Mucosa of descending colon (tissue), 3 donors: Measurements from ENCODE around the gene SLC39A1. TPM values are rescaled to one million over a fixed set of nuclear protein-coding genes. Genes with fewer than 3 reads are reported as not detected.
"Not testable (repeated sequence)": the region's sequence is repeated elsewhere in the genome, so short reads cannot be mapped to it uniquely, and the experiment has no call there.

Experiments used
- ATAC-seq: fragments of 200-7000 bp; cut with Tn5 transposase; one replicate; pipeline ENCODE4 v1.9.1; 2020; ENCODE audit warnings: mild to moderate bottlenecking, moderate library complexity
- DNase-seq, 3 donors: peaks; one replicate each; pipeline ENCODE4 v3.0.0-alpha.2; 2020
- H3K36me3 ChIP-seq: fragments of 200-600 bp; one replicate; pipeline ENCODE4 v1.8.0; 2021; ENCODE audit warnings: low read depth, mild to moderate bottlenecking
- H3K4me1 ChIP-seq: fragments of 200-600 bp; one replicate; pipeline ENCODE4 v1.8.0; 2021; ENCODE audit warnings: low read depth, mild to moderate bottlenecking
- H3K4me3 ChIP-seq: fragments of 200-600 bp; one replicate; pipeline ENCODE4 v1.8.0; 2021; ENCODE audit warnings: mild to moderate bottlenecking
- H3K9me3 ChIP-seq: fragments of 200-600 bp; one replicate; pipeline ENCODE4 v1.8.0; 2021; ENCODE audit warnings: mild to moderate bottlenecking
- CTCF ChIP-seq: fragments of 200-600 bp; IDR thresholded peaks from one replicate; pipeline ENCODE4 v1.8.0; 2022; ENCODE audit warnings: antibody characterized with exemption, mild to moderate bottlenecking
- intact Hi-C, 2 donors: fragments of 100-400 bp; cut with DNase I in 1 of 2; cut with micrococcal nuclease in 1 of 2; formaldehyde crosslinking; loops; one replicate each; pipeline versions ENCODE4 v1.11.0 to v1.11.1; 2022; cut with DNase I, micrococcal nuclease
- total RNA-seq, 3 donors: library from RNA; stranded (reverse); fragmentation: NEBNext Ultra II Directional in 2 of 3; extraction: Animal tissue kit (Norgen Biotek cat#: 25700) in 2 of 3; gene quantifications; one replicate each; pipeline versions ENCODE4 v1.2.1 to v1.2.4, GENCODE V29; 2021 to 2023
- donor health status: DM: no; HTN: no; CAD: no; lungs with moderate emphysema.
- donor health status: DM: no; HTN: no; CAD: no.
- donor health status: DM: no; HTN: yes; CAD: no.

SLC39A1 gene
- total RNA-seq, 3 donors from 2014 or later, result 66.7 to 74.7 (median 66.7) TPM

- Histone ChIP-seq H3K36me3 (no peaks in the 10 kb centered on the region), H3K9me3 (no peaks in the 10 kb centered on the region), H3K4me3 (no peak overlapping the region), H3K4me1 (peaks cover 16% of the 10 kb centered on the region)
- DNase-seq (peak in 1 of 3 donors; percentile 10), ATAC-seq (no peak)
- TF ChIP-seq CTCF, result no peak
- intact Hi-C loops, result loop anchor here (5.0 to 10.0 kb wide), 3 partner anchors 185 to 313 kb away; partner anchors contain the start of genes ILF2 (in 1 of the 2) and NPR1 (in 1 of the 2)
Observed at GRCh38 chr1:153987621-153988020, 24.3 kb upstream of the SLC39A1 start.

GRCh38 chr1:153985941-153986761 lies 22.8 kb upstream of the SLC39A1 start, which contains the start of gene RAB13:
Gene RAB13, minus strand, starts transcription at chr1:153986339. Its CDS starts 103 bp downstream, at chr1:153986236.
- H3K9me3 ChIP-seq, result no peaks in the 10 kb centered on the region
- peak; percentile 84 for ATAC-seq
- peak; percentile 86 to 92 (median 90) for DNase-seq
- no peak for TF ChIP-seq CTCF
- H3K4me3 ChIP-seq, result no peak within 1 kb of the TSS
- H3K4me1 ChIP-seq, result peaks cover 7% of the 10 kb centered on the region
- intact Hi-C loops, result loop anchor here (5.0 to 10.0 kb wide), 3 partner anchors 184 to 311 kb away; partner anchors contain the start of genes ILF2 (in 1 of the 2) and NPR1 (in 1 of the 2)
- no peaks in the 10 kb centered on the region for H3K36me3 ChIP-seq

GRCh38 chr1:153985341-153985912 lies 22.1 kb upstream of the SLC39A1 start:
- TF ChIP-seq CTCF, result no peak
- DNase-seq, result no peak
- H3K36me3 ChIP-seq, result no peaks in the 10 kb centered on the region
- intact Hi-C loops, result loop anchor here (5.0 to 10.0 kb wide), 3 partner anchors 183 to 311 kb away; partner anchors contain the start of genes ILF2 (in 1 of the 2) and NPR1 (in 1 of the 2)
- H3K4me1 ChIP-seq, result peaks cover 7% of the 10 kb centered on the region
- H3K4me3 ChIP-seq, result no peak overlapping the region
- ATAC-seq, result peak; percentile 3
- no peaks in the 10 kb centered on the region for H3K9me3 ChIP-seq

- Histone ChIP-seq H3K4me3 (no peak overlapping the region), H3K36me3 (no peaks in the 10 kb centered on the region), H3K4me1 (peaks cover 7% of the 10 kb centered on the region), H3K9me3 (no peaks in the 10 kb centered on the region)
- intact Hi-C loops, result loop anchor here in 1 of 2 donors (10.0 kb wide), 2 partner anchors 190 to 310 kb away; partner anchors contain the start of genes ILF2 and NPR1
- no peak for ATAC-seq
- no peak for DNase-seq
- no peak for TF ChIP-seq CTCF
Observed at GRCh38 chr1:153984123-153984894, 21.0 kb upstream of the SLC39A1 start.

GRCh38 chr1:153981735-153982134 lies 18.4 kb upstream of the SLC39A1 start:
- not testable (repeated sequence) for H3K36me3 ChIP-seq, ATAC-seq, H3K9me3 ChIP-seq, H3K4me1 ChIP-seq, H3K4me3 ChIP-seq, DNase-seq
- intact Hi-C loops, result loop anchor here in 1 of 2 donors (10.0 kb wide), 2 partner anchors 187 to 307 kb away; partner anchors contain the start of genes ILF2 and NPR1

GRCh38 chr1:153979091-153979490 lies 15.8 kb upstream of the SLC39A1 start:
- ATAC-seq, H3K4me3 ChIP-seq, H3K36me3 ChIP-seq, H3K9me3 ChIP-seq, DNase-seq, intact Hi-C loops: not testable (repeated sequence)
- peaks cover 19% of the 10 kb centered on the region for H3K4me1 ChIP-seq
